Transverse colon (tissue), 3 donors: Measurements from ENCODE around the gene CNOT10.

Source experiments
- EP300 ChIP-seq: sonication (generic); formaldehyde crosslinking; IDR thresholded peaks from one replicate; pipeline ENCODE4 v1.6.1; 2017; ENCODE audit warnings: antibody characterized with exemption, low read depth
- POLR2A ChIP-seq: fragments of 450-650 bp; IDR thresholded peaks from one replicate; pipeline ENCODE4 v1.6.1; 2016; ENCODE audit warnings: antibody characterized with exemption, mild to moderate bottlenecking, moderate library complexity
- TF ChIP-seq, protein P1 (sequence below), 5 experiments: fragments of 200-600 bp in 3 of 5; fragments of 450-650 bp in 2 of 5; sonication (generic) in 3 of 5; IDR thresholded peaks; 1 replicate in 2 of 5; 2 replicates in 3 of 5; pipeline ENCODE4 v1.5.1; 2016 to 2017; ENCODE audit warnings: antibody characterized with exemption in 5 of 5, inconsistent platforms in 3 of 5, mild to moderate bottlenecking in 2 of 5, moderate library complexity in 1 of 5

DNA sequence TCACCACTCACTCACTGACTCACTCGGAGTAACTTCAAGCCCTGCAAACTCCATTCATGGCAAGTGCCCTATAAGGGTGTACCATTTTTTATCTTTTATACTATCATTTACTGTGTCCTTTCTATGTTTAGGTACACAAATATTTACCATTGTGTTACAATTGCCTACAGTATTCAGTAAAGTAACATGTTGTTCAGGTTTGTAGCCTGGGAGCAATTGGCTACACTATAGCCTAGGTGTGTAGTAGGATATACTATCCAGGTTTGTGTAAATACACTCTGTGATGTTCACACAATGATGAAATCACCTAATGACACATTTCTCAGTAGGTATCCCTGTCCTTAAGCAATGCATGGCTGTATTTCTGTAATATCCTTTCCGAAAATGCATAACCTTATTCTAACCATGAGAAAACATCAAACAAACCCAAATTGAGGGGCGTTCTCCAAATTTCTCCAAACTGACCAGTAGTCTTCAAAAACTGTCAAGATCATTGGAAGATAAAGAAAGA is 17.9 kb upstream of the CNOT10 start:
- TF ChIP-seq EP300 = no peak
- TF ChIP-seq, protein P1, sequence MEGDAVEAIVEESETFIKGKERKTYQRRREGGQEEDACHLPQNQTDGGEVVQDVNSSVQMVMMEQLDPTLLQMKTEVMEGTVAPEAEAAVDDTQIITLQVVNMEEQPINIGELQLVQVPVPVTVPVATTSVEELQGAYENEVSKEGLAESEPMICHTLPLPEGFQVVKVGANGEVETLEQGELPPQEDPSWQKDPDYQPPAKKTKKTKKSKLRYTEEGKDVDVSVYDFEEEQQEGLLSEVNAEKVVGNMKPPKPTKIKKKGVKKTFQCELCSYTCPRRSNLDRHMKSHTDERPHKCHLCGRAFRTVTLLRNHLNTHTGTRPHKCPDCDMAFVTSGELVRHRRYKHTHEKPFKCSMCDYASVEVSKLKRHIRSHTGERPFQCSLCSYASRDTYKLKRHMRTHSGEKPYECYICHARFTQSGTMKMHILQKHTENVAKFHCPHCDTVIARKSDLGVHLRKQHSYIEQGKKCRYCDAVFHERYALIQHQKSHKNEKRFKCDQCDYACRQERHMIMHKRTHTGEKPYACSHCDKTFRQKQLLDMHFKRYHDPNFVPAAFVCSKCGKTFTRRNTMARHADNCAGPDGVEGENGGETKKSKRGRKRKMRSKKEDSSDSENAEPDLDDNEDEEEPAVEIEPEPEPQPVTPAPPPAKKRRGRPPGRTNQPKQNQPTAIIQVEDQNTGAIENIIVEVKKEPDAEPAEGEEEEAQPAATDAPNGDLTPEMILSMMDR (IDR thresholded peaks at IDR 0.05) = no peak
- TF ChIP-seq POLR2A = no peak
